T47D (cell line): ENCODE measurements around the gene TSSK3.
A peak's percentile ranks its signal among the peaks of the same experiment; 100 is the strongest.

ENCODE experiments used
- DNase-seq, 2 experiments: peaks; one replicate each; pipeline versions ENCODE4 v3.0.0 to v3.0.0-alpha.2; 2011 to 2012; ENCODE audit warnings: low read depth in 1 of 2, low spot score in 1 of 2
- JUND ChIP-seq: IDR thresholded peaks from 2 replicates; pipeline ENCODE4 v1.6.1; 2012; ENCODE audit warnings: low read depth
- in situ Hi-C: cut with HindIII; loops from 2 replicates; pipeline ENCODE4 v1.10.0; 2016; ENCODE audit warnings: low sequenced_read_pairs, low pct_unique_long_range_greater_than_20kb

Gene TSSK3

DNA sequence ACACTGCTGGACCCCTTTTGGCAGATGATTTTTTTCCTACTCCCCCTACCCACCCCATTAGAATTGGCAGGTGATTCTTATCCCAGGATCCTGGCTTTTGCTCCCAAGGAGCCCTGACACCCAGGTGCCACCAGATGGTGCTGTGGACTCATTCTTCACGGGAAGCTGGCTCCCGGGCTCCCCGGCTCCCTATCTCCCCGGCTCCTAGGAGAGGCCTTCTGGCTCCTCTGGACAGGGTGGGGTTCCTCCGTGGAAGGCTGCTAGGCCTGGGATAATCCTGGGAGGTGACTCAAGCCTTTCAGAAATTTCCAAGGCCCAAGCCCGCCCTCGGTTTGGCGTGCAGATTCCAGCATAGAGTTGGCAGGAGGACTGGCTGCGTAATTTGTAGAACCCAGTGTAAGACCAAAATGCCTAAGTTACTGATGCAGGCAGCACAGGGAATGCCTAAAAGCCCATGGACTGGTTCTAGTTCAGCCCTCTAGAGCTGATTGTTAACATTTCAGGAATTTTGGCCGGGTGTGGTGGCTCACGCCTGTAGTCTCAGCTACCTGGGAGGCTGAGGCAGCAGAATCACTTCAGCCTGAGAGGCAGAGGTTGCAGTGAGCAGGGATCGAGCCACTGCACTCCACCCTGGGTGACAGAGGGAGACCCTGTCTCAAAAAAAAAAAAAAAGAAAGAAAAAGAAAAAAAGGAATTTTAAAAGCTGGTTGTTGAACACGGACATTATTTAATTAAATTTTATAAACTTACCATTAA, 38.7 kb downstream of the TSSK3 start:
- DNase-seq, result peak; percentile 49 to 78

GRCh38 chr1:32404946-32405345, 42.6 kb downstream of the TSSK3 start:
- in situ Hi-C loops, result no loop called here
- no peak for TF ChIP-seq JUND
- no peak for DNase-seq

More for the DNA sequence above, 38.7 kb downstream of the TSSK3 start:
- no peak for TF ChIP-seq JUND
- in situ Hi-C loops, result no loop called here

- no peak for DNase-seq
- in situ Hi-C loops, result no loop called here
- TF ChIP-seq JUND, result no peak
These were observed 43.5 kb downstream of the TSSK3 start for GRCh38 chr1:32405672-32406467.

GRCh38 chr1:32406629-32407111, 44.3 kb downstream of the TSSK3 start:
- no peak for DNase-seq
- in situ Hi-C loops, result no loop called here
- TF ChIP-seq JUND, result no peak

DNA sequence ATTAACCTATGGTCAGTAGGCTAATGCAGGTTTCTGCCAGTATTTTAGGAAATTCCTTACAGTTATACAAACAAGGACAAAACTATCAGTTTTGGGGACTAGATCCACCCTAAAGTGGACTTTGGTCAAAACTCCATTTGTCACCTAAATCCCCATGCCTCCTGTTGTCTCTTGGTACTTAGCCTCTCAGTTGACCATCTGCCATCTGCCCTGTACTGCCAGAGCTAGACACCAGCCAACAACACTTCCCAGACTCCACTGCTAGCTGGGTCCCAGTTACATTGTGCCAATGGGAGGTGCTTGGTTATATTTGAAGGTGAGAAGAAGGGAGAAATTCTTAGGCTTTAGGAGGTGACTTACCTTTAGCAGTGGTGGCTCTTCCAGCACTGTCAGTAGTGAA, 48.9 kb downstream of the TSSK3 start:
- in situ Hi-C loops, result no loop called here
- no peak for DNase-seq
- no peak for TF ChIP-seq JUND

DNA sequence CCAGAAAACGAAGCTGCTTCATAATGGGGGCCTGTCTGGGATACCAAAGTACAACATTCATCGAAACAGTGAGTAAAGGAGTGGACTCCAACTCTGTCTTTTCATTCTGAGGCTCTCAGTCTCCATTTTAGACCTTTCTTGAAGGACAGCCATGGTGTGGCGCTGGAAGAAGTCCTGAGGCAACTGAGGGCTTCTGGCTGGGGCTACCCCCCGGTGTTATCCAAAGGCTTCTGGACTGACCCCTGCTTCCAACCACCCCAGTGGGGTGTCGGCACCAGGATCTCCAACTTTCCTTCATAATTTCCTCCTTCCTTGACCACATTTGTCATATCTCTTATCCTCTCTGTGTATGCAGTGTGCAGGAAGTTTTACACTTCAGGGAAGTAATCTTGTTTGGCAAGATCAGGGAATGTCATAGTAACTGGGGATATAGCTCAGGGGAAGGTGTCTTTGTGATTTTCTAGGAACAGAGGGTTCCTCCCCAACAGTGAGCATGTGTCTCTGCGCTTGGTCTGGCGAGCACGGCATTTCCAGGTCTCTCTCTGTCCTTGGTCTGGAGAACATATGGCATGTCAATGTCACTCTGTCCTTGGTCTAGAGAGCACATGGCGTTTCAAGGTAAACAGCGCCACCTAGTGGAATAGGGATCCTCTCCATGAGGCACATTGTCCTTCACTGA, 51.3 kb downstream of the TSSK3 start:
- in situ Hi-C loops, result no loop called here
- no peak for TF ChIP-seq JUND
- DNase-seq, result peak; percentile 11 to 80
